NCI-H146 (cell line): ENCODE results near the gene TGFB3.

Experiments used
- DNase-seq: peaks from one replicate; lab custom pipeline; 2025; lab: John Stamatoyannopoulos, UW

The TGFB3 gene

GRCh38 chr14:75987201-75987970, 5.6 kb upstream of the TGFB3 start:
- DNase-seq = no peak

GRCh38 chr14:75986439-75986765, 4.6 kb upstream of the TGFB3 start:
- DNase-seq = no peak

- DNase-seq = peak; percentile 55
These were observed 4.0 kb upstream of the TGFB3 start, which contains the start of gene IFT43 for GRCh38 chr14:75985618-75986438. IFT43 (plus strand) TSS chr14:75985763; CDS start chr14:75985787, 24 bp downstream.

- DNase-seq = no peak
These were observed 2.9 kb upstream of the TGFB3 start for GRCh38 chr14:75984674-75985073.

- no peak for DNase-seq
These were observed 1.2 kb upstream of the TGFB3 start for GRCh38 chr14:75983019-75983358.

GRCh38 chr14:75982266-75983018, 647 bp upstream of the TGFB3 start:
- DNase-seq = peak; percentile 67

- DNase-seq = no peak
These were observed 939 bp downstream of the TGFB3 start for GRCh38 chr14:75980856-75981255.

- no peak for DNase-seq
These were observed 1.9 kb downstream of the TGFB3 start for GRCh38 chr14:75979648-75980565.

GRCh38 chr14:75979071-75979571, 2.7 kb downstream of the TGFB3 start:
- DNase-seq = peak; percentile 15

- DNase-seq = no peak
These were observed 3.5 kb downstream of the TGFB3 start for GRCh38 chr14:75978249-75978731.

- no peak for DNase-seq
These were observed 4.2 kb downstream of the TGFB3 start for GRCh38 chr14:75977582-75977943.

- no peak for DNase-seq
These were observed 4.8 kb downstream of the TGFB3 start for GRCh38 chr14:75976826-75977581.

- peak; percentile 45 for DNase-seq
These were observed 8.9 kb downstream of the TGFB3 start for GRCh38 chr14:75972801-75973421.

GRCh38 chr14:75971509-75971908, 10.3 kb downstream of the TGFB3 start:
- no peak for DNase-seq

- DNase-seq = no peak
These were observed 10.8 kb downstream of the TGFB3 start for GRCh38 chr14:75970989-75971388.

- no peak for DNase-seq
These were observed 11.9 kb downstream of the TGFB3 start for GRCh38 chr14:75969891-75970290.

GRCh38 chr14:75969126-75969525, 12.7 kb downstream of the TGFB3 start:
- no peak for DNase-seq

GRCh38 chr14:75968456-75968855, 13.3 kb downstream of the TGFB3 start:
- no peak for DNase-seq

GRCh38 chr14:75967866-75968265, 13.9 kb downstream of the TGFB3 start:
- no peak for DNase-seq

GRCh38 chr14:75961662-75962061, 20.1 kb downstream of the TGFB3 start:
- no peak for DNase-seq
